Measurements from ENCODE around the gene FIBCD1.

Gene FIBCD1, protein sequence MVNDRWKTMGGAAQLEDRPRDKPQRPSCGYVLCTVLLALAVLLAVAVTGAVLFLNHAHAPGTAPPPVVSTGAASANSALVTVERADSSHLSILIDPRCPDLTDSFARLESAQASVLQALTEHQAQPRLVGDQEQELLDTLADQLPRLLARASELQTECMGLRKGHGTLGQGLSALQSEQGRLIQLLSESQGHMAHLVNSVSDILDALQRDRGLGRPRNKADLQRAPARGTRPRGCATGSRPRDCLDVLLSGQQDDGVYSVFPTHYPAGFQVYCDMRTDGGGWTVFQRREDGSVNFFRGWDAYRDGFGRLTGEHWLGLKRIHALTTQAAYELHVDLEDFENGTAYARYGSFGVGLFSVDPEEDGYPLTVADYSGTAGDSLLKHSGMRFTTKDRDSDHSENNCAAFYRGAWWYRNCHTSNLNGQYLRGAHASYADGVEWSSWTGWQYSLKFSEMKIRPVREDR

DNA sequence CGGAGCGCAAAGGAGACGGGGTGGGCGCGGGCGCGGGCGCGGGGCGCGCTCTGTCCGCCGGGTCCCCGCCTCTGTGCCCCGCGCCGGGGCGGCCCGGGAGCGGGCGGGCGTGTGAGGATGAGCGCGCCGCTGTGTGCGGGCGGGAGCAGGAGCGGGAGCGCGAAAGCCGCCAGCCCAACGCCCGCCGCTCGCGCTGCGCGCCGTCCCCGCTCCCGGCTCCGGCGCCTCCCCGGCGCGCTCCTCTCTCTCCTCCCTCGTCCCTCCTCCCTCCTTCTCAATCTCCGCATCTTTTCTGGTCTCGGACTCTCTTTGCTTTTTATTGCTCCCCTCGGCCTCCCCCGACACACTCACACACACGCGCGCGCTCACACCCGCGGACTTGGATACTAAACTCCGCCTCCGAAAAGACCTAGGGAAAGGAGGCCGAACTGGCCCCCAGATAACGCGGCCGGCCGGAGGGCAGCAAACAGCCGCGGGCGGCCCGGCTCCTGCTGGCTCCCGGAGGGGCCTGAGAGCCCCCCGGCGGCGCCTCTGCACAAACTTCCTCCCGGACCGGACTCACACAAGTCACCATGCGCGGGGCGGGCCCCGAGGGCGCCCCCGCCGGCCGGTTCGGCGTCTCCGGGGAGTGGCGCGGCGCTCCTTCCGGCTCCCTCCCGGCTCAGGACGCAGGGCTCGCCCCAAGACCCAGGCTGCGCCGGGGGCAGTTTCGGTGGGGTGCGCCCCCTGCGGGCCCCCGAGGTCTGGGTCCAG lies at the start of gene FIBCD1:
TSS of gene FIBCD1 (minus strand) at position 596 of the 753 bp plus-strand sequence. CDS start 640 bp downstream, outside the sequence.
- peak; percentile 85 for DNase-seq (ENCODE audit: low spot score)

DNA sequence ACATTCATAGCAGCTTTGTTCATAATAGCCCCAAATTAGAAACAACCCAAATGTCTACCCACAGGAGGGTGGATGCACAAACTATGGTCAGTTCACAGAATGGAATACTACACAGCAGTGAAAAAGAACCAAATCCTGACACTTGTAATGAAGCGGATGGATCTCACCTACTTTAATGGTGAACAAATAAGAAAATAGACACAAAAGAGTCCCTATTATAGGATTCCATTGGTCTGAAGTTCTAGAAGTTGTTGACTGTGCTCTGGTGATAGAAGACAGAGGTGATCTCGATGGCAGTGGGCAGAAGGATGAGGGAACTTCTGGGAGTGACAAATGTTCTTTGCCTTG lies 49.3 kb upstream of the FIBCD1 start:
- DNase-seq (ENCODE audit: low spot score), result no peak

DNA sequence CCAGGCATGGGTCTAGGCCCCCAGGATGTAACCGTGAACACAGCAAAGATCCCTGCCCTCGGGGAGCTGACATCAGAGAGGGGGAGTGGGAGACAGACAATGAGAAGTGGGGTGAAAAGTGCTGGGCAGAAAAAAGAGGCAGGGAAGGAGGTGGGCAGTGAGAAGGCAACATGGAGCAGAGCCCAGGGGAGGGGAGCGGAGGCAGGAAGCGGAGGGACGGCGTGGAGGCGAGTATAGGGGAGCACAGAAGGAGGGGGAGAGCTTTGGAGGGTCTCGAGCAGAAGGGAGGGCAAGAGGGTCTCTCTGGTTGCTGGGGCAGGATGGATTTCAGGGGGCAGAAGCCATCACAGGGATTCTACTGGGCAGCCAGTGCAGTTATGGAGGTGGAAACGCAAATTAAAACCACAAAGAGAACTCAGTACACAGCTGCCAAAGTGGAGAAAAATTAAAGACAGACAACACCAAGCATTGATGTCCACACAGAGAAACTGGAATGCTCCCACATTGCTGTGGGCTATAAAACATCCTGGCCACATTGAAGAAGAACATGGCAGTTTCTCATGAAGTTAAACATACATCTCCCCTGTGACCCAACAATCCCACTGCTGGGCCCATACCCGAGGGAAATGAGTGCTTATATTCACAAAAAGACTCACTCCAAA lies 48.8 kb upstream of the FIBCD1 start:
- DNase-seq (ENCODE audit: low spot score), result no peak

DNA sequence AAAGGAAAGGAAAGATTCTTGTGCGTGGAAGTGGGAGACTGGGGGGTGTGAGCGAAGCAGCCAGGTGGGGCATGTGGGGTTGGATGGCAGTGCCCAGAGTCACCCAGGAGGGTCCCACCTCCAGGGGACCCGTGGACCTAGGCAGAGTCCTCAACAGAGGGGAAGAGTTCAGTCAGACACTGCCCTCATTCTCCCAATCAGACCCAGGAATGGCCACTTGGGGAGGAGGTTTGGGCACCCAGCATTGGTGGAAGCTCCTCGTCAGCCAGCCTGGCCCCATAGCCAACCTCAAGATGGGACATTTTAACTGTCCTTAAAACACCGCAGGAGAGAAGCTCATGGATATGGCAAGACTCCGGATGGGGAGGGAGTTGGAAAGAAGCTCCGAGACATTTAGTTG lies 48.0 kb upstream of the FIBCD1 start:
- DNase-seq (ENCODE audit: low spot score), result no peak

GRCh38 chr9:130986356-130986965 lies 47.4 kb upstream of the FIBCD1 start:
- DNase-seq (ENCODE audit: low spot score), result no peak

- no peak for DNase-seq (ENCODE audit: low spot score)
Observed at GRCh38 chr9:130985606-130986162, 46.6 kb upstream of the FIBCD1 start.

DNA sequence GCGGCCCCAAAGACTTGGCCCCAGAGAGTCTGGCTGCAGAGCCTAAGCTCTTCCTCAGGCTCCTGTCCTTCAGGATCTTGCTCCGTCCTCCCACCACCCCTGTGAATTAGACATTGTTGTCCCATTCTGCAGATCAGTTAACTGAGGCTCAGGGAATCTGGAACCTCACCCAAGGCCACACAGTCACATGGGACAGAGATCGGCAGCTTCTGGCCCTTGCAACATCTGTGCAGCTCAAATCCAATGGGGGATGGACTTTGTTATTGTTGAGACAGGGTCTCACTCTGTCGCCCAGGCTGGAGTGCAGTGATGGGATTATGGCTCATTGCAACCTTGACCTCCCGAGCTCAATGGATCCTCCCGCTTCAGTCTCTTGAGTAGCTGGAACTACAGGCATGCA lies 46.0 kb upstream of the FIBCD1 start:
- DNase-seq (ENCODE audit: low spot score), result no peak

GRCh38 chr9:130984521-130984920 lies 45.5 kb upstream of the FIBCD1 start:
- DNase-seq (ENCODE audit: low spot score), result no peak

DNA sequence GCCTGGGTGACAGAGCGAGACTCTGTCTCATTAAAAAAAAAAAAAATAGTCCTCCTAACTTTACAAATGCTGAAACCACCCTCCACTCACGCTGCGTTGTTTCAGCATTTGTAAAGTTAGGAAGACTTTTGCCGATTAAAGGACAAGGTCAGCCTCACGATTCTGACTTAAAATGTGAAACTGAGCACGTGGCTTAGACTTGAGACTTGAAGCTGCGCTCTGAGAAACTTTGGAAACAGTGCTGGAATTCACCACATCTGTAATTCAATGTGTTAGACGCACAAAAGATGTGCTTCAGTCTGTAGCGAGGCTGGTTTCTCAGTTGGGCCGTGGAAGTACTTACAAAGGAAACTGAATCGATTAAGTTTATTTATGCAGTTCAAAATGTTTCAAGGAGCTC lies 44.9 kb upstream of the FIBCD1 start:
- DNase-seq (ENCODE audit: low spot score), result no peak

- no peak for DNase-seq (ENCODE audit: low spot score)
Observed at GRCh38 chr9:130983359-130983670, 44.3 kb upstream of the FIBCD1 start.

DNA sequence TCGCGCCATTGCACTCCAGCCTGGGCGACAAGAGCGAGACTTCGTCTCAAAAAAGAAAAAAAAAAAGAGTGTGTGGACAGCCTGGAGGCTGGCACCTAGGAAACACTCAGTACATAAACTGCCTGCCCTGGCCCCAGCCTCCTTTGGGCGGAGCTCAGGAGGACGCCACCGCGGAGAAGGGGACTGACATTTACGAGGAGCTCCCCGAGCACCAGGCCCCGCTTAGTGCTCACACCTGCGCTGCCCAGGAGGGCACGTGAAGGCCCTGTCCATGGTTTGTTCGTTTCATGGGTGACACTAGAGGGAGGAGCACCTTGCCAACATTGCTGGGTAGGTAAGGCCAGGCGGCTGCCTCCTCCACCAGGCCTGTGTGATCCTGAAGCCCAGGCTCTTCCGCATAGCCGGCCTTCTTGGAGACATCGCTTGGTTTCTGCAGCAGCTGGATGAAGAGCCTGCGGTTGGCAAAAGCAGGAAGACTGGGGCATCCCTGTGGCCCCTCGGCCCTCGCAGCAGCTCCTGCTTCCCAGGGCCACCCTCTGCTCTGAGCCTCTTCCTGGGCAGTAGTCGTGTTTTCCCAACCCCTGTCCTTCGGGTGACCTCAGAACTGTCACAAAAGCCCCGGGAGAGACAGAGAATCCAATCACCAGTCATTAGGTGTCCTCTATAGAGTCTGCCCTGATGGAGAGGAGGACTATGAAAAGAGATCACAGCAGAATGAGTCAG lies 43.8 kb upstream of the FIBCD1 start:
- no peak for DNase-seq (ENCODE audit: low spot score)

- no peak for DNase-seq (ENCODE audit: low spot score)
Observed at GRCh38 chr9:130981756-130982137, 42.7 kb upstream of the FIBCD1 start.

DNA sequence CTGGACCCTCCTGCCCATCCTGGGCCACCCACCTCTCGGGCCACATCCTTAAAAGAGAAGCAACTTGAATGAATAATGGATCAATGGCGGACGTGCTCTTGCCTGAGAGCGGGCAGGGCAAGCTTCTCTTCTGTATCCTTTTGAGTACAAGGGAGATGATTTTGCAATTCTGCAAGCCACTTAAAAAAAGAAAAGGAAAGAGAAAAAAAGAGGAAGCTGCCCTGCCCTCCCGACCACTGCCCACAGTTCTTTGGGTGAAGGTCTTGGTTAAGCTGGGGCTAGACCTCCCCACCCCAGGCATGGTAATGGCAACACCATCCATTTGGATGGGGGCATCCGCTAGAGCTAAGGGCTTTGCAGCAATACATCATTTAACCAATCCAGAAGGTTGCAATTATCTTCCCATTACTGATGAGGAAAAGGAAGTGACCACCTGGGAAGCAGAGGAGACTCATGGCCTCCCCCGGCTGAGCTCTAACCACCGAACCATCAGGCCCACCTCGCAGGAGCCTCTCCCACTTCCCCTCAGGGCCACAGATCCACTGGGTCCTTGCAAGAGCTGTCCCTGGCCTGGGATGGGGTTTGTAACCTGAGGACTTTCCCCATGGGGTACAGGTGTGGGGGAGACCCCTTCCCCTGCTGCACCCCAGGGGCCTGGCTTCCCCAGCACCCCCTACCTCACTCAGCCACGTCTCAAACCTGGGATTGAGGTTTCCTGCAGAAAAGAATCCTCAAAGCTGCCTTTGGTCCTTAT lies 42.1 kb upstream of the FIBCD1 start:
- no peak for DNase-seq (ENCODE audit: low spot score)

DNA sequence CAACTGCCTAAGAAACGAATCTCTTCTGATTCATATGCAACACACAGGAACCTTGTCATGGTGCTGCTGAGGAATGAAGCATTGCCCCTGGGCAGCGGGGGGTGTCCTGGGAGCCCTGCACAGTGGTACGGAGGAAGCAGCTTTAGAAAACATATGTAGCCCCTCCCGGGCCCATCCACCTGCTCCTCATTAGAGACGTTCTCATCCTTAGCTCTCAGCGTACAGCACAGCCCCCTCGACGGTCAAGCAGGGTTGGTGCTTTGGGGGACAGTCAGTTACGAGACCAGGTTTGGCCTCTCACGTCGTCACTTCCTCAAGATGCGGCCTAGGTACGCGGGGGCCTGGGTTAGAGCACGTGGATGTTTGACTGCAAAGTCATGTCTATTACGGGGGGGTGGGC lies 41.5 kb upstream of the FIBCD1 start:
- DNase-seq (ENCODE audit: low spot score), result no peak

DNA sequence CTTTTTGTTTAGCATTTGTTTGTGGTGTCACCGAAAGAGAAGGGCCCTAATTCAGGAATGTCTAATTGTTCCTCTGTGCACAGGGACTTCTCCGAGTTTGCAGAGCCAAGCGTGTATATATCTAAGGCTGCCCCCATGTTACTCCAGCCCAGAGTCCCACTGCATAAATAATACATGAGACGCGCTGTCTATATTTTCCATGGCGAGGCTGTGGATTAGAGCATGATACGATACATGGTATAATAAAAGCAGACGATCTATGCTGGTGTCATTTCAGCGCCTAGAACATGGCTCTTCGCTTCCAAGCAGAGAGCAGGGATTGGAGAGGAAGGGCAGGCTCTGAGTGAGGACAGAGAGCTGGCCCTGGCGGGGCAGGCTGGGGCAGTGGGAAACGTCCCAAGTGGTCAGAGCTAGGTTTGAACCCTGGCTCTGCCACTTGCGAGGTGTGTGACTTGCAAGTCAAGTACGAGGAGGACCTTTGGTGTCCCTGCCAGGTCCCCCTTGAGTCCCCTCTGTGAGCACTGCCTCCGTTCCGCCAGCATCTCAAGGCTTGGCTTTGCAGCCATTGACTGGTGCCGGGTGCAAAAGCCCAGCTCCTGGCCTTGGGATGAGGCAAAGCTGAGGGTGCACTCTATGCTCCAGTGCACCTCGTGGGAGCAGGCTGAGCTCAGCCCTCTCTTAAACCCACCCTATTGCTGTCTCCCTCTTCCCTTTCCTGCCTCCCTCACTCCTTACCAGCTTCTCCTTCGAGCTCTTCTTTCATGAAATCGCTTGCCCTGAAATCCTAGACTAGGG lies 40.7 kb upstream of the FIBCD1 start:
- DNase-seq (ENCODE audit: low spot score), result no peak

DNA sequence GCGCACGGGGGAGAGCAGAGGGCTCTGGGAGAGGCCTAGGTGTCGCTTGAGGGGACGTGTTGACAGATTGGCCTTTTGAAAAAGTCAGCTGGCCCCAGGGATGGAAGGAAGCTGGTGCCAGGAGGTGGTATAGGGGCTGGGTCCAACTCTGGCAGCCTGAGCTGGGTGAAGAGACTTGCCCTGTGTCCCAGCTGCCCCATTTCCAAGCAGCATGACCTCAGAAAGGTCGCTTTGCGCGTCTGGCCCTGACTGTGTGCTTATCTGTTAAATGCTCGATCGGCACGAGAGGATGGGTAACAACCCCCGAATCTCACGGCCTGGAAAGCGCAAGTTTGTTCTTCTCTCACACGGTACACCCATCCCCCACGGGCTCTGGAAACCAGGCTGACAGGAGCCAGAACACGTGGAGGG lies 38.8 kb upstream of the FIBCD1 start:
- DNase-seq (ENCODE audit: low spot score), result no peak

- no peak for DNase-seq (ENCODE audit: low spot score)
Observed at GRCh38 chr9:130975932-130976841, 37.1 kb upstream of the FIBCD1 start.

- DNase-seq (ENCODE audit: low spot score), result no peak
Observed at GRCh38 chr9:130975156-130975555, 36.1 kb upstream of the FIBCD1 start.

DNA sequence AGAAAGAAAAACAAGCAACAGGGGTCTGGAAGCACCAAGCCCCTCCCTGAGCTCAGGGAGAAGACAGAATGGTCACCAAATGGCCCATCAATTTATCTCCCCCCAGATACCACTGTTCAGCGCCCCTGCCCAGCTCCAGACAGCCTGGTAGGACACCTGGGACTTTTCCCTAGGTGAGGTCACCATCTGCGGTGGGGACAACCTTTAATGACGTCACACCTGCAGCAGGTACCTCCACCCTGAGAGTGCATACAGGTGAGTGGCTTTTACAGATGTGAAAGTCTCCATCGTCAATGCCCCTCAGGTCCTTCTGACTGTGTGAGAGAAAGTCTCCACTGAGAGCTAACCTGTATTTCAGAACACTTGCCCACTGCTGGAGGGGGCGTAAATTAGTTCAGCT lies 35.6 kb upstream of the FIBCD1 start:
- no peak for DNase-seq (ENCODE audit: low spot score)

Measured in GM03348 (cell line).